Liver (tissue), 9 donors: ENCODE measurements around the gene TLK2. TPM values are rescaled to one million over a fixed set of nuclear protein-coding genes. Genes with fewer than 3 reads are reported as not detected.

Source experiments
- DNase-seq: peaks from one replicate; pipeline ENCODE4 v3.0.0-alpha.2; 2017; ENCODE audit warnings: low spot score
- H3K27ac ChIP-seq, 2 donors: one replicate each; pipeline ENCODE4 v1.7.0; 2013; ENCODE audit warnings: inconsistent platforms in 2 of 2, low read length in 2 of 2, control low read depth in 1 of 2, low read depth in 1 of 2, mild to moderate bottlenecking in 1 of 2
- H3K27me3 ChIP-seq, 4 donors: one replicate each; pipeline versions ENCODE4 v1.6.1 to v1.7.0; 2013; ENCODE audit warnings: low read length in 3 of 4, inconsistent platforms in 1 of 4, mild to moderate bottlenecking in 1 of 4, moderate library complexity in 1 of 4; ENCODE audit not compliant: control insufficient read depth in 4 of 4, insufficient read depth in 4 of 4
- H3K36me3 ChIP-seq, 4 donors: one replicate each; pipeline versions ENCODE4 v1.6.1 to v1.7.0; 2013; ENCODE audit warnings: low read length in 3 of 4, mild to moderate bottlenecking in 3 of 4, low read depth in 1 of 4, moderate library complexity in 1 of 4; ENCODE audit not compliant: control insufficient read depth in 4 of 4, insufficient read depth in 3 of 4
- H3K4me1 ChIP-seq, 4 donors: one replicate each; pipeline versions ENCODE4 v1.6.1 to v1.7.0; 2013; ENCODE audit warnings: low read length in 3 of 4, mild to moderate bottlenecking in 3 of 4, moderate library complexity in 1 of 4; ENCODE audit not compliant: control insufficient read depth in 4 of 4, insufficient read depth in 4 of 4
- H3K4me3 ChIP-seq, 3 donors: one replicate each; pipeline versions ENCODE4 v1.6.1 to v1.7.0; 2013; ENCODE audit warnings: low read length in 3 of 3, control low read depth in 1 of 3, low read depth in 1 of 3, mild to moderate bottlenecking in 1 of 3
- H3K9ac ChIP-seq, 2 donors: one replicate each; pipeline ENCODE4 v1.7.0; 2013; ENCODE audit warnings: low read length in 2 of 2, mild to moderate bottlenecking in 2 of 2, moderate library complexity in 2 of 2, control low read depth in 1 of 2, low read depth in 1 of 2
- H3K9me3 ChIP-seq, 4 donors: one replicate each; pipeline versions ENCODE4 v1.6.1 to v1.7.0; 2013; ENCODE audit warnings: low read length in 3 of 4; ENCODE audit not compliant: control insufficient read depth in 4 of 4
- ATF3 ChIP-seq: IDR thresholded peaks from 2 replicates; pipeline ENCODE4 v1.6.1; 2016; ENCODE audit warnings: antibody characterized with exemption
- CTCF ChIP-seq: fragments of 150-350 bp; IDR thresholded peaks from 2 replicates; pipeline ENCODE4 v1.5.1; 2017; ENCODE audit warnings: improper control_type of control experiment, low read depth, low read length; ENCODE audit not compliant: missing input control
- EGR1 ChIP-seq, 2 donors: IDR thresholded peaks; 2 replicates each; pipeline ENCODE4 v1.6.1; 2016 to 2018; ENCODE audit warnings: antibody characterized with exemption in 2 of 2, low read depth in 2 of 2
- FOXA1 ChIP-seq: IDR thresholded peaks from 2 replicates; pipeline ENCODE4 v1.6.1; 2016; ENCODE audit warnings: antibody characterized with exemption
- FOXA2 ChIP-seq: IDR thresholded peaks from 2 replicates; pipeline ENCODE4 v1.6.1; 2016; ENCODE audit warnings: antibody characterized with exemption
- GABPA ChIP-seq, 2 donors: IDR thresholded peaks in 1 of 2; conservative IDR thresholded peaks in 1 of 2; 2 replicates each; pipeline ENCODE4 v1.6.1; 2016; ENCODE audit warnings: antibody characterized with exemption in 2 of 2, mild to moderate bottlenecking in 1 of 2, moderate library complexity in 1 of 2
- HNF4A ChIP-seq, 2 donors: conservative IDR thresholded peaks; 2 replicates each; pipeline ENCODE4 v1.6.1; 2016; ENCODE audit warnings: antibody characterized with exemption in 2 of 2, mild to moderate bottlenecking in 2 of 2
- HNF4G ChIP-seq: IDR thresholded peaks from 2 replicates; pipeline ENCODE4 v1.6.1; 2016; ENCODE audit warnings: antibody characterized with exemption
- JUND ChIP-seq, 2 donors: IDR thresholded peaks; 2 replicates each; pipeline ENCODE4 v1.6.1; 2016; ENCODE audit warnings: antibody characterized with exemption in 2 of 2
- MAX ChIP-seq: IDR thresholded peaks from 2 replicates; pipeline ENCODE4 v1.6.1; 2016; ENCODE audit warnings: antibody characterized with exemption
- NR2F2 ChIP-seq: IDR thresholded peaks from 2 replicates; pipeline ENCODE4 v1.6.1; 2016; ENCODE audit warnings: antibody characterized with exemption
- RAD21 ChIP-seq, 2 donors: IDR thresholded peaks; 2 replicates each; pipeline ENCODE4 v1.6.1; 2016; ENCODE audit warnings: antibody characterized with exemption in 2 of 2, mild to moderate bottlenecking in 2 of 2
- REST ChIP-seq: IDR thresholded peaks from 2 replicates; pipeline ENCODE4 v1.6.1; 2016; ENCODE audit warnings: antibody characterized with exemption, mild to moderate bottlenecking
- RXRA ChIP-seq, 2 donors: IDR thresholded peaks; 2 replicates each; pipeline ENCODE4 v1.6.1; 2017 to 2018; ENCODE audit warnings: antibody characterized with exemption in 2 of 2, mild to moderate bottlenecking in 1 of 2
- SP1 ChIP-seq: IDR thresholded peaks from 2 replicates; pipeline ENCODE4 v1.6.1; 2018; ENCODE audit warnings: antibody characterized with exemption, mild to moderate bottlenecking
- TAF1 ChIP-seq: conservative IDR thresholded peaks from 2 replicates; pipeline ENCODE4 v1.6.1; 2016; ENCODE audit warnings: antibody characterized with exemption, mild to moderate bottlenecking
- YY1 ChIP-seq: IDR thresholded peaks from 2 replicates; pipeline ENCODE4 v1.6.1; 2016; ENCODE audit warnings: antibody characterized with exemption, mild to moderate bottlenecking
- ZBTB33 ChIP-seq: IDR thresholded peaks from 2 replicates; pipeline ENCODE4 v1.6.1; 2016; ENCODE audit warnings: antibody characterized with exemption
- WGBS: extraction: QIAGEN DNeasy Blood & Tissue Kit; methylation state at CpG from one replicate; pipeline ENCODE4 v1.1.7; 2013; 5-methylcytosine and 5-hydroxymethylcytosine counted together
- polyA plus RNA-seq, 2 donors: library from polyadenylated mRNA; stranded (reverse) in 1 of 2; unstranded in 1 of 2; fragments of 200-250 nt in 1 of 2; fragments of >200 nt in 1 of 2; fragmentation: Nextera tagmentation in 1 of 2; extraction: Ambion mirVana in 1 of 2; gene quantifications; one replicate each; pipeline versions ENCODE4 v1.2.1 to v1.2.3, GENCODE V29; 2013 to 2015
- total RNA-seq, 2 donors: library from RNA; depleted of rRNA; stranded (reverse); fragments of >200 nt; gene quantifications; one replicate each; pipeline ENCODE4 v1.2.3, GENCODE V29; 2014
- donor health status: healthy.
- donor health status: healthy.
- donor health status: healthy.
- donor health status: healthy.
- donor health status: healthy.

TLK2 gene
- total and polyA plus RNA-seq, 4 donors, result 4.2 to 25.8 (median 14.8) TPM

- DNase-seq, result no peak
- Histone ChIP-seq H3K9ac (no peak overlapping the region), H3K27ac (peak overlapping the region; percentile 71 to 75), H3K36me3 (peaks cover 0 to 22% (median 10%) of the 10 kb centered on the region in 4 donors), H3K9me3 (no peaks in the 10 kb centered on the region), H3K27me3 (no peaks in the 10 kb centered on the region), H3K4me1 (peaks cover 1 to 25% (median 7%) of the 10 kb centered on the region in 4 donors), H3K4me3 (no peak overlapping the region)
- TF ChIP-seq REST (no peak), RAD21 (IDR thresholded peaks at IDR 0.05) (no peak), MAX (no peak), YY1 (no peak), GABPA (IDR thresholded peaks at IDR 0.05 in 1 of 2, conservative IDR thresholded peaks at IDR 0.05 in 1 of 2) (no peak)
- 85% methylated on average over 2 of the region's 2 CpGs for WGBS
These were observed 118.5 kb downstream of the TLK2 start for GRCh38 chr17:62597150-62597549.

DNA sequence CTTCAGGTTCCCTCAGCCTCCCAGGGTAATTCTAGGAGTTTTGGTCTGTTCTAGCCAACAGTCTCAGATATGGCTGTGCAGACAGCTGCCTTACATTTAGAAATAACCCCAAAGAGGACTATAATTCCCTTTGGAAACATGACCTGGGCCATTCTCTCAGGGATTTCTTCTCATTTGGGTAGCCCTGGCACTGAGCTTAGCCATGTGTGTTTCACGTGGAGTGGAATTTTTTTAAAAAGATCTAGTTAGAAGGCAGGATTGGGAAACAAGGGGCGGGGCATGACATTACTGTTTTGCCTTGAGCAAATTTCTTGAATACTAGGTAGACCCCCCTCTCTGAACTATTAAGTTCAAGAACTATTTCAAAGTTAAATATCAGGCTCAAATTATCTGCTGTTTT is 119.3 kb downstream of the TLK2 start:
- no peak for TF ChIP-seq NR2F2
- TF ChIP-seq EGR1 (IDR thresholded peaks at IDR 0.05; ENCODE audit: low read depth in 2 of 2), result no peak
- no peak for TF ChIP-seq CTCF
- TF ChIP-seq TAF1, result no peak
- no peak for TF ChIP-seq HNF4G
- no peak for TF ChIP-seq RAD21 (IDR thresholded peaks at IDR 0.05)
- no peak for TF ChIP-seq FOXA1
- TF ChIP-seq YY1, result no peak
- TF ChIP-seq SP1, result peak; percentile 37
- TF ChIP-seq MAX, result no peak
- TF ChIP-seq JUND (IDR thresholded peaks at IDR 0.05), result no peak
- no peak for TF ChIP-seq FOXA2
- no peak for TF ChIP-seq REST
- no peak for TF ChIP-seq GABPA (IDR thresholded peaks at IDR 0.05 in 1 of 2, conservative IDR thresholded peaks at IDR 0.05 in 1 of 2)
- TF ChIP-seq ZBTB33, result no peak
- TF ChIP-seq HNF4A (conservative IDR thresholded peaks at IDR 0.05), result peak in 1 of 2 donors; percentile 18
- TF ChIP-seq ATF3, result no peak
- peak in 1 of 2 donors; percentile 22 for TF ChIP-seq RXRA (IDR thresholded peaks at IDR 0.05)
- Histone ChIP-seq H3K27me3 (no peaks in the 10 kb centered on the region), H3K9me3 (no peaks in the 10 kb centered on the region), H3K9ac (no peak overlapping the region), H3K27ac (peak overlapping the region; percentile 71 to 75), H3K4me3 (no peak overlapping the region), H3K4me1 (peaks cover 1 to 25% (median 7%) of the 10 kb centered on the region in 4 donors), H3K36me3 (peaks cover 0 to 25% (median 12%) of the 10 kb centered on the region in 4 donors)
- no peak for DNase-seq
- 56% methylated on average over 2 of the region's 2 CpGs for WGBS
